Epithelial cell of esophagus (primary cell): ENCODE measurements around the gene HSPA12A.

Experiments
- DNase-seq: peaks from one replicate; pipeline ENCODE4 v3.0.0; 2010; ENCODE audit warnings: low read depth
- H3K4me3 ChIP-seq: 2 replicates; pipeline ENCODE4 v1.5.1; 2011; ENCODE audit warnings: mild to moderate bottlenecking, low read length, control low read depth
- TF ChIP-seq, protein P1 (sequence below): IDR thresholded peaks from 2 replicates; pipeline ENCODE4 v1.5.1; 2011; ENCODE audit warnings: low read depth, mild to moderate bottlenecking, low read length, control low read depth, inconsistent platforms; ENCODE audit not compliant: insufficient read depth; ENCODE audit errors: missing control alignments

HSPA12A gene

DNA sequence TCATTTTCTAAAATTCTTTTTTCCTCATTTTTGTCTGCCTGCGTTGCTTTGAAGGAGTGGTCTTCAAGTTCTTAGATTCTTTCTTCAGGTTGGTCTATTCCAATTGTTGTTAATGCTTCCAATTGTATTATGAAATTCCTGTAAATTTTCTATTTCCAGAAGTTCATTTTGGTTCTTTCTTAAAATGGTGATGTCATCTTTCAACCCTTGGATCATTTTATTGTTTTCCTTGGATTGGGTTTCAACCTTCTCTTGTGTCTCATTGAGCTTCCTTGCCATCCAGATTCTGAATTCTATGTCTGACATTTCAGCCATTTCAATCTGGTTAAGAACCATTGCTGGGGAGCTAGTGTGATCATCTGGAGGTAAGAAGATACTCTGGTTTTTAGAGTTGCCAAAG, 88.5 kb downstream of the HSPA12A start:
- no peak for DNase-seq
- TF ChIP-seq, protein P1, sequence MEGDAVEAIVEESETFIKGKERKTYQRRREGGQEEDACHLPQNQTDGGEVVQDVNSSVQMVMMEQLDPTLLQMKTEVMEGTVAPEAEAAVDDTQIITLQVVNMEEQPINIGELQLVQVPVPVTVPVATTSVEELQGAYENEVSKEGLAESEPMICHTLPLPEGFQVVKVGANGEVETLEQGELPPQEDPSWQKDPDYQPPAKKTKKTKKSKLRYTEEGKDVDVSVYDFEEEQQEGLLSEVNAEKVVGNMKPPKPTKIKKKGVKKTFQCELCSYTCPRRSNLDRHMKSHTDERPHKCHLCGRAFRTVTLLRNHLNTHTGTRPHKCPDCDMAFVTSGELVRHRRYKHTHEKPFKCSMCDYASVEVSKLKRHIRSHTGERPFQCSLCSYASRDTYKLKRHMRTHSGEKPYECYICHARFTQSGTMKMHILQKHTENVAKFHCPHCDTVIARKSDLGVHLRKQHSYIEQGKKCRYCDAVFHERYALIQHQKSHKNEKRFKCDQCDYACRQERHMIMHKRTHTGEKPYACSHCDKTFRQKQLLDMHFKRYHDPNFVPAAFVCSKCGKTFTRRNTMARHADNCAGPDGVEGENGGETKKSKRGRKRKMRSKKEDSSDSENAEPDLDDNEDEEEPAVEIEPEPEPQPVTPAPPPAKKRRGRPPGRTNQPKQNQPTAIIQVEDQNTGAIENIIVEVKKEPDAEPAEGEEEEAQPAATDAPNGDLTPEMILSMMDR: no peak
- no peak overlapping the region for H3K4me3 ChIP-seq

DNA sequence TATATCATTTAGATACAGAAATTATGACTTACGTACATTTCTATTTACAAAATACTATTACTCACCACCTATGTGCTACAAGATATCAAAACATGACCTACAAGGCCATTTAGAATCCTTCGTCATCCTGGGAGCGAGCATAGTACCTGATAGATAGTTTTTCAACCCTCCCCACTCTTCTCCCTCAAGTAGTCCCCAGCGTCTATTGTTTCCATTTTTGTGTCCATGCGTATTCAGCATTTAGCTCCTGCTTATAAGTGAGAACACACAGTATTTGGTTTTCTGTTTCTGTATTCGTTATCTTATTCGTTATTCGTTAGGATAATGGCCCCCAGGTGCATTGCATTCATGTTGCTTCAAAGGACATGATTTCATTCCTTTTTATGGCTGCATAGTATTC, 93.5 kb downstream of the HSPA12A start:
- TF ChIP-seq, protein P1: no peak
- no peak overlapping the region for H3K4me3 ChIP-seq
- no peak for DNase-seq

- DNase-seq: no peak
- no peak overlapping the region for H3K4me3 ChIP-seq
- TF ChIP-seq, protein P1: no peak
These were observed 95.9 kb downstream of the HSPA12A start for GRCh38 chr10:116646502-116646901.

DNA sequence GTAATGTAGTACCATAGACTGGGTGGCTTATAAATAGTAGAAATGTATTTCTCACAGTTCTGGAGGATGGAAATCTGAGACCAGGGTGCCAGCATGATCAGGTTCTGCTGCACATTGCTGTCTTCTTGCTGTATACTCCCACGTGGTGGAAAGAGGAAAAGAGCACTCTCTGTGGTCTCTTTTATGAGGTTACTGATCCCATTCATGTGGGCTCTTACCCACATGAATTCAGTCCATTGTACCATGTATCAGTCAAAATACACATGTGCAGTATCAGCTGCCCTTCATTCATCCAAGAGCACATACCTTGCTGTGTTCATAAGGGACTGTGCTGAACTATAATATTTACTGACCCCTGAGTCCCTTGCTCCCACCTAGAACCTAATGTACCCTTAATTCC, 104.5 kb downstream of the HSPA12A start:
- TF ChIP-seq, protein P1: no peak
- H3K4me3 ChIP-seq: no peak overlapping the region
- DNase-seq: no peak

- no peak overlapping the region for H3K4me3 ChIP-seq
- TF ChIP-seq, protein P1: no peak
- no peak for DNase-seq
These were observed 105.4 kb downstream of the HSPA12A start for GRCh38 chr10:116636976-116637375.

GRCh38 chr10:116636385-116636784, 106.0 kb downstream of the HSPA12A start:
- no peak overlapping the region for H3K4me3 ChIP-seq
- no peak for DNase-seq
- TF ChIP-seq, protein P1: no peak

DNA sequence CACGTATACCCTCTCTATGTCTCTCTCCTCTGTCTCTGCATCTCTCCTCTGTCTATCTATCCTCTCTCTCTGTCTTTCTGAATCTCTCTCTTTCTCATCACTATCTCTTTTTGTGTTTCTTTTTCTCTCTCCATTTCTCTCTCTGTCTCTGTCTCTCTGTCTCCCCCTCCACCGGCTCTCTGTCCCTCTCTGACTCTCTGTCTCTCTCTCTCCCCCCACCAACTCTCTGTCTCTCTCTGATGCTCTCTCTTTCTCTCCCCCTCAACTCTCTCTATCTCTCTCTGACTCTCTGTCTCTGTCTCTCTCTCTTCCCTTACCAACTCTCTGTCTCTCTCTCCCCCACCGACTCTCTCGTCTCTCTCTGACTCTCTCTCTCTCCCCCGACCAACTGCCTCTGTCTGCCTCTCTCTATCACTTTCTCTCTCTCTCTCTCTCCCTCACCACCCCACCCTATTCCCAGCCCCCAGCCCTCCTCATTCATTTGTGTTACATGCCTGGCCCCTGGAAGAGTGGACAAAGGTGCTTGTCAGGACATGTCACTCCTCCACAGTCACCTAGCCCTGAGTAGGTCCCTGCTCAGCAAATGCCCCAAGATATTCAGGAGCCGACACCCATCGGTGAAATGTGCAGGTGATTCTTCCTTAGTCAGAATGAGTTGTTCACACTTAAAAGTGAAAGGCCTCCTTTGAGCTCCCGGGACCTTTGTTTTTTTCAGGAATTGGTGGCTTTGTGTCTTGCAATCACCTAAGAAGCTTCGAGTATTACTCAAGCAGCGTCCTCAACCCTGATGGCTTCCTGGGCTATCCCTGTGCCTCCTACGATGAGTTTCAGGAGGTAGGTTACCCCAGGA, 108.0 kb downstream of the HSPA12A start:
- DNase-seq: peak; percentile 66
- no peak overlapping the region for H3K4me3 ChIP-seq
- TF ChIP-seq, protein P1: no peak
